ENCODE data around the gene TECTB. TPM values are rescaled to one million over a fixed set of nuclear protein-coding genes. Genes with fewer than 3 reads are reported as not detected.
A peak's percentile ranks its signal among the peaks of the same experiment; 100 is the strongest.

TECTB gene
- polyA plus RNA-seq, 4 donors, result 0.03 to 0.18 TPM; not detected in 2

DNA sequence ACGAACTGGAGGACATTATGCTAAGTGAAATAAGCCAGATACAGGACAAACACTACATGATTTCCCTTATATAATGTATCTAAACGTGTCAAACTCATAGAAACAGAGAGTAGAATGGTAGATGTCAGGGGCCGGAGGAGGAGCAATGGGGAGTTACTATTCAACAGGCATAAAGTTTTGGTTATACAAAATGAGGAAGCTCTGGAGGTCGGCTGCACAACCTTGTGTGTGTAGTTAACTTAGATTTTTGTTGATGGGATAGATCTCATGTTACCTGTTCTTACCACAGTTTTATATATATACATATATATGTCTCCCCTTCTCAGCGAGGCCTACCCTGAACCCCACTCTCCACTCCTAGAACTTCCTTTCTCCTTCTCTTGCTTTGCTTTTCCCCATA is 22.4 kb upstream of the TECTB start:
- no peaks in the 10 kb centered on the region for H3K27me3 ChIP-seq (ENCODE audit: control insufficient read depth in 3 of 3, insufficient read depth in 3 of 3, low read length in 3 of 3)
- H3K4me3 ChIP-seq (ENCODE audit: low read depth in 1 of 3, low read length in 3 of 3), result no peak overlapping the region
- FAIRE-seq (no peak), DNase-seq (no peak)
- no peaks in the 10 kb centered on the region for H3K36me3 ChIP-seq (ENCODE audit: control insufficient read depth in 3 of 3, insufficient read depth in 2 of 3, low read depth in 1 of 3, low read length in 3 of 3)
- 65 to 72% (median 65%) methylated on average over 5 of the region's 5 CpGs for WGBS, 3 donors
- peaks cover 0 to 30% (median 0%) of the 10 kb centered on the region in 3 donors for H3K4me1 ChIP-seq (ENCODE audit: control insufficient read depth in 3 of 3, insufficient read depth in 2 of 3, low read depth in 1 of 3, low read length in 2 of 3)
- peak overlapping the region in 1 of 3 donors; percentile 83 for H3K27ac ChIP-seq (ENCODE audit: low read depth in 1 of 3, low read length in 2 of 3)
- H3K9me3 ChIP-seq (ENCODE audit: control insufficient read depth in 2 of 2, insufficient read depth in 1 of 2, low read depth in 1 of 2, low read length in 1 of 2), result no peaks in the 10 kb centered on the region

DNA sequence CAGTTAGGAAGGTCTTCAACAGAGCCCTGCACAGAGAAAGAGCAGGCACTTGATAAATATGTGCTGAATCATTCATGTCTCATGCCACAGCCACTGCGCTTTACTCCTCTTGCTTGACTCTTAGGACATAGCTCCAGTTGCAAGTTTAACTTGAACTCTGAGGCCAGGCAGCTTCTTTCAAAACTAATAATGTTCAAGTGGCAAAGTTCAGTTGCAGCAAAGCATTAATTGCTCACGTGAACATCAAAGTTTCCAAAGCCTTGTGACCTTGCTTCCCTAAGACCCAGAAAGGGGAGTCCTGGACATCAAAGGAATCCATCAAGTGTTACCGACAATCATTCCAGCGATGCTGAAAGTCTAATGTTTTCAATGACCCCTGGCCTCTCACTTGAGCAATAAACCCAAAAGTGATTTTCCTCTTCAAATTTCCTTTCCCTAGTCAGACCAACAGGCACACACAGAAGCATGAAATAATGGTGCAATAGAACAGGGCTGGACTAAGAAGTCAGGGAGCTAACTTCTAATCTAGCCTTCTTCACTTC is 21.8 kb upstream of the TECTB start:
- Histone ChIP-seq H3K36me3 (ENCODE audit: control insufficient read depth in 3 of 3, insufficient read depth in 2 of 3, low read depth in 1 of 3, low read length in 3 of 3) (no peaks in the 10 kb centered on the region), H3K4me1 (ENCODE audit: control insufficient read depth in 3 of 3, insufficient read depth in 2 of 3, low read depth in 1 of 3, low read length in 2 of 3) (peaks cover 0 to 31% (median 0%) of the 10 kb centered on the region in 3 donors), H3K9me3 (ENCODE audit: control insufficient read depth in 2 of 2, insufficient read depth in 1 of 2, low read depth in 1 of 2, low read length in 1 of 2) (no peaks in the 10 kb centered on the region), H3K27me3 (ENCODE audit: control insufficient read depth in 3 of 3, insufficient read depth in 3 of 3, low read length in 3 of 3) (no peaks in the 10 kb centered on the region), H3K27ac (ENCODE audit: low read depth in 1 of 3, low read length in 2 of 3) (peak overlapping the region in 1 of 3 donors; percentile 83), H3K4me3 (ENCODE audit: low read depth in 1 of 3, low read length in 3 of 3) (no peak overlapping the region)
- FAIRE-seq, result no peak
- 14 to 54% (median 39%) methylated on average over 4 of the region's 4 CpGs for WGBS, 3 donors
- peak; percentile 80 to 92 for DNase-seq

DNA sequence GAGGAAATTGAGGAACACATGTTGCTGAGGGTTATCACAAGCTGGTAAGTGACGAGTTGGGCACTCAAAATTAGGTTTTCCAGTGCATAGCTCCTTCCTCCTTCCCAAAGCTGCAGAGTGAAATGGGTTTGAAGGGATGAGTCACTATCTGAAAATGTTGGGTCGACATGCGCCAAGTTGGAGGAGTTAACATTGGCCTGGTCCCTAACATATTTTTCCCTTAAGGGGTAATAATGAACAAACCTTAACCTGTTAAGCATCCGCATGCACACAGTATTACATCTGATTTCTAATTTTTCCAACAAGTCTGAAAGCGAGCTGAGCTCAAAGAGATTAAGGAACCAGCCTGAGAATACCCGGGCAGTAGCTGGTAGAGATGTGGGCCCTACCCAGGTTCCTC is 20.7 kb upstream of the TECTB start:
- no peak for FAIRE-seq
- Histone ChIP-seq H3K36me3 (ENCODE audit: control insufficient read depth in 3 of 3, insufficient read depth in 2 of 3, low read depth in 1 of 3, low read length in 3 of 3) (no peaks in the 10 kb centered on the region), H3K27ac (ENCODE audit: low read depth in 1 of 3, low read length in 2 of 3) (no peak overlapping the region), H3K9me3 (ENCODE audit: control insufficient read depth in 2 of 2, insufficient read depth in 1 of 2, low read depth in 1 of 2, low read length in 1 of 2) (peaks cover 0 to 6% of the 10 kb centered on the region in 2 donors), H3K27me3 (ENCODE audit: control insufficient read depth in 3 of 3, insufficient read depth in 3 of 3, low read length in 3 of 3) (no peaks in the 10 kb centered on the region), H3K4me3 (ENCODE audit: low read depth in 1 of 3, low read length in 3 of 3) (no peak overlapping the region), H3K4me1 (ENCODE audit: control insufficient read depth in 3 of 3, insufficient read depth in 2 of 3, low read depth in 1 of 3, low read length in 2 of 3) (peaks cover 0 to 31% (median 0%) of the 10 kb centered on the region in 3 donors)
- 81 to 92% (median 91%) methylated on average over 6 of the region's 6 CpGs for WGBS, 3 donors
- DNase-seq, result no peak

DNA sequence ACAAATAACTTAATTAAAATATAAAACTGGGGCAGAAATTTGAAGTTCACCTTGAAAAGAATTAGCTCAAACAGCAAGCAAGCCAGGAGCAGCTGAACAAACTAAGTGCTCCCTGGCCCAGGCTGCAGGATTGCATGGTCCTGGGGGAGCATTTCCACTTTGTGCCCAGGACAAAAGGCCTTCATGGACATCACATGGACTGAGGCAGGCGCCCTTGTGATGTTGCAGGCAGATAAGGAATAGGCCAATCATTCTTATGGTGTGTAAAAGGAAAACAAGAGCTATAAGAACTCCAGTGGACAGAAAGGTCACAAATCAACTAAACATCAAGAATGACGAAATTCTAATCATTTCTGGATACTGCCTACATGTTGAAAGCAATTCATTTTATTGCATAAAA is 17.5 kb upstream of the TECTB start:
- Histone ChIP-seq H3K27me3 (ENCODE audit: control insufficient read depth in 3 of 3, insufficient read depth in 3 of 3, low read length in 3 of 3) (no peaks in the 10 kb centered on the region), H3K27ac (ENCODE audit: low read depth in 1 of 3, low read length in 2 of 3) (peak overlapping the region in 1 of 3 donors; percentile 19), H3K4me3 (ENCODE audit: low read depth in 1 of 3, low read length in 3 of 3) (no peak overlapping the region), H3K36me3 (ENCODE audit: control insufficient read depth in 3 of 3, insufficient read depth in 2 of 3, low read depth in 1 of 3, low read length in 3 of 3) (no peaks in the 10 kb centered on the region), H3K9me3 (ENCODE audit: control insufficient read depth in 2 of 2, insufficient read depth in 1 of 2, low read depth in 1 of 2, low read length in 1 of 2) (peaks cover 0 to 11% of the 10 kb centered on the region in 2 donors), H3K4me1 (ENCODE audit: control insufficient read depth in 3 of 3, insufficient read depth in 2 of 3, low read depth in 1 of 3, low read length in 2 of 3) (peaks cover 0 to 19% (median 0%) of the 10 kb centered on the region in 3 donors)
- 6 to 36% (median 16%) methylated on average over 2 of the region's 2 CpGs for WGBS, 3 donors
- FAIRE-seq (no peak), DNase-seq (peak in 1 of 2 donors; percentile 73)

DNA sequence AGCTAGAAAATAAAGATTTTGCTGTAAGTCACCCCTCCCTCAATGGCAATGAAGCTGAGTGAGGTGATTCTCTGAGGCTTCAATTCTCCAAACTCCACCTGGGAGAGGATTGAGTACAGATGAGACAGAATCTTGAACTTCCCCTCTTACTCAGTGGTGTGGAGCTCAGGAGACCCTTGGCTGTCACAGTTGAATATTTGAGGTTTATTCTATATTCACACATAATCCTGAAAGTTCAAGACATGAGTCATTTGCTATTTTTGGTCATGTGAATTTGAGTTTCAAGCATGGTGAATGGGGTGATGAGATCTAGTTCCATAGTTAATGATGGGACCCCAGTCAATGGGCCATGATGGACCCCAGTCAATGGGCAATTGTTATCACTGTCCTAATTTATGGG is 13.9 kb upstream of the TECTB start:
- FAIRE-seq, result no peak

DNA sequence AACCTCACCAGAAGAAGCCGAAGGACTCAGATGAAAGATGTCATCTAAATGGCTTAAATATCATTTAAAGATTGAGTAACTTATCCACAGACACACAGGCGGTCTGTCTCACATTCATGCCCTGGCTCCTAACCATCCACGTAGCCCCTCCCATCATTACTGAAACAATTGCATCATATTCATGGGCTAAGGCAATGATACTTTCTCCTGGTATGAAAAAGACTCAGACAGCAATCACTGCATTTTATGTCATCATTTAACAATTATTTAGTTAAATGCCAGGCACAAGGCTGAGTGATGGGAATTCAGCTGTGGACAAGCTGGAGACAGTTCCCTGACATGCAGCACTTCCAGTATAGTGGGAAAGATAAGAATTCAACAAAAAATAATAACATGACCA is 11.2 kb upstream of the TECTB start:
- DNase-seq (no peak), FAIRE-seq (no peak)
- Histone ChIP-seq H3K4me3 (ENCODE audit: low read depth in 1 of 3, low read length in 3 of 3) (no peak overlapping the region), H3K27me3 (ENCODE audit: control insufficient read depth in 3 of 3, insufficient read depth in 3 of 3, low read length in 3 of 3) (no peaks in the 10 kb centered on the region), H3K9me3 (ENCODE audit: control insufficient read depth in 2 of 2, insufficient read depth in 1 of 2, low read depth in 1 of 2, low read length in 1 of 2) (peaks cover 0 to 9% of the 10 kb centered on the region in 2 donors), H3K36me3 (ENCODE audit: control insufficient read depth in 3 of 3, insufficient read depth in 2 of 3, low read depth in 1 of 3, low read length in 3 of 3) (no peaks in the 10 kb centered on the region), H3K27ac (ENCODE audit: low read depth in 1 of 3, low read length in 2 of 3) (no peak overlapping the region), H3K4me1 (ENCODE audit: control insufficient read depth in 3 of 3, insufficient read depth in 2 of 3, low read depth in 1 of 3, low read length in 2 of 3) (peaks cover 0 to 16% (median 2%) of the 10 kb centered on the region in 3 donors)
- WGBS, 3 donors, result 68 to 94% (median 90%) methylated on average over 3 of the region's 3 CpGs

More for the DNA sequence above, 13.9 kb upstream of the TECTB start:
- Histone ChIP-seq H3K9me3 (ENCODE audit: control insufficient read depth in 2 of 2, insufficient read depth in 1 of 2, low read depth in 1 of 2, low read length in 1 of 2) (peaks cover 0 to 11% of the 10 kb centered on the region in 2 donors), H3K36me3 (ENCODE audit: control insufficient read depth in 3 of 3, insufficient read depth in 2 of 3, low read depth in 1 of 3, low read length in 3 of 3) (no peaks in the 10 kb centered on the region), H3K4me1 (ENCODE audit: control insufficient read depth in 3 of 3, insufficient read depth in 2 of 3, low read depth in 1 of 3, low read length in 2 of 3) (peaks cover 0 to 5% (median 0%) of the 10 kb centered on the region in 3 donors), H3K27ac (ENCODE audit: low read depth in 1 of 3, low read length in 2 of 3) (no peak overlapping the region), H3K27me3 (ENCODE audit: control insufficient read depth in 3 of 3, insufficient read depth in 3 of 3, low read length in 3 of 3) (no peaks in the 10 kb centered on the region), H3K4me3 (ENCODE audit: low read depth in 1 of 3, low read length in 3 of 3) (no peak overlapping the region)
- no peak for DNase-seq

DNA sequence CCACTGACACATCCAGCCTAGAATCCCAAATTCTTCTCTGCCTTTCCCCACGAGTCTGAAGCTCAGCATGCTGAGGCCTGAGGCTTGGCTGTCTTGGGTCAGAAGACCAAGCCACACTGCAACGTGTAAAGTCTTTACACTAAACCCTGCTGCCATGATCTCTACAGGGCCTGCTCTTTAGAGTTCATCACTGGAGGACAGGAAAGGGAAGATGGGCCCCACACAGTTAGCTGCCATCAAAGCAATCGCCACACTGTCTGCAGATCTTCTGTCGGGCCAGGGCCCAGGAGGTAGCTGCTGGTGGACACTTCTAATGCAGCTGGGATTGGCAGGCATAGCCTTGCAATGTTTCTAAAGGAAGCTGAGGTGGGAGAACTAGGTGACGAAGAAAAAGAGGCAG is 8.4 kb upstream of the TECTB start:
- Histone ChIP-seq H3K4me1 (ENCODE audit: control insufficient read depth in 3 of 3, insufficient read depth in 2 of 3, low read depth in 1 of 3, low read length in 2 of 3) (peaks cover 0 to 19% (median 2%) of the 10 kb centered on the region in 3 donors), H3K9me3 (ENCODE audit: control insufficient read depth in 2 of 2, insufficient read depth in 1 of 2, low read depth in 1 of 2, low read length in 1 of 2) (no peaks in the 10 kb centered on the region), H3K36me3 (ENCODE audit: control insufficient read depth in 3 of 3, insufficient read depth in 2 of 3, low read depth in 1 of 3, low read length in 3 of 3) (no peaks in the 10 kb centered on the region), H3K27me3 (ENCODE audit: control insufficient read depth in 3 of 3, insufficient read depth in 3 of 3, low read length in 3 of 3) (peaks cover 0 to 2% (median 0%) of the 10 kb centered on the region in 3 donors), H3K27ac (ENCODE audit: low read depth in 1 of 3, low read length in 2 of 3) (no peak overlapping the region), H3K4me3 (ENCODE audit: low read depth in 1 of 3, low read length in 3 of 3) (no peak overlapping the region)
- FAIRE-seq, result no peak
- no peak for DNase-seq
- 78 to 91% (median 83%) methylated on average over 5 of the region's 5 CpGs for WGBS, 3 donors

DNA sequence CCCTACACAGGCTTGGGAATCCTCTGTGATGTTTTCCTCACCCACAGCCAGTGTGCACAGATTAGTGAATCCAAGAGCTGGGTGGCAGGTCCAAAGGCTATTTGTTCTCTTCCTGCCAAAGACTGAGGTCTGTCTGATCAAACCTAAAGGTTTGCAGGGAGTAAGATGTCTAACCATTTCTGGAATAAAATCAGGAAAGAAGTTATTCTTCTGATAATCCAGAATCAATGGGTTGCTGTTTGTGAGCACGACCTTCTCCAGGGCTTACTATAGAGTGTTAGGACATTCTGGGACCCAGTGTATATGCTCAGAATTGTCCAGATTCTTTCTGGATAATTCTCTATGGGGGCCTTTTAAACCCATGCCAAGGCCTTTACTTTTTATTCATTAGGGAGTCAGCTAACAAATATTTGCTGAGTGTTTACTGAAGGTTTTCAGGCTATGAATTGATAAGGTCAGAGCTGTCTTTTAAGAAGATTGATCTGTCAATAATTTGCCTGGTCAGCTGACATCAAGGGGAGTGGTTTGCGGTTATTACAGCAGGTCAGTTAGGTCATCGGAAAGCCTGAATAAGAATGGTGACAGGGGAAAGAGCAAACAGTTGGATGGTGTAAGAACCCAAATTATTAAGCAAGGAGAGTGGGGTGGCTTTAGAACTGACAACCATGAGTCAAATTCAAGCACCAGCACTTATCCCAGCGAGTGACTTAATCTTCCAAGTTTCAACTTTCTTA is 7.5 kb upstream of the TECTB start:
- no peaks in the 10 kb centered on the region for H3K36me3 ChIP-seq (ENCODE audit: control insufficient read depth in 3 of 3, insufficient read depth in 2 of 3, low read depth in 1 of 3, low read length in 3 of 3)
- DNase-seq, result peak; percentile 65 to 72
- H3K27ac ChIP-seq (ENCODE audit: low read depth in 1 of 3, low read length in 2 of 3), result peak overlapping the region in 2 of 3 donors; percentile 29 to 52
- peaks cover 0 to 23% (median 2%) of the 10 kb centered on the region in 3 donors for H3K4me1 ChIP-seq (ENCODE audit: control insufficient read depth in 3 of 3, insufficient read depth in 2 of 3, low read depth in 1 of 3, low read length in 2 of 3)
- H3K27me3 ChIP-seq (ENCODE audit: control insufficient read depth in 3 of 3, insufficient read depth in 3 of 3, low read length in 3 of 3), result peaks cover 0 to 2% (median 0%) of the 10 kb centered on the region in 3 donors
- WGBS, 3 donors, result 24 to 53% (median 41%) methylated on average over 4 of the region's 4 CpGs
- H3K4me3 ChIP-seq (ENCODE audit: low read depth in 1 of 3, low read length in 3 of 3), result no peak overlapping the region
- H3K9me3 ChIP-seq (ENCODE audit: control insufficient read depth in 2 of 2, insufficient read depth in 1 of 2, low read depth in 1 of 2, low read length in 1 of 2), result no peaks in the 10 kb centered on the region
- FAIRE-seq, result no peak
